OCI-LY1 (cell line): ENCODE results near the gene BAIAP2L2.

Source experiments
- EZH2 ChIP-seq: fragments of 200-600 bp; sonication (generic), shearing (Covaris generic); IDR thresholded peaks from 2 replicates; pipeline ENCODE4 v1.8.0; 2017; ENCODE audit warnings: borderline replicate concordance, mixed run types, mild to moderate bottlenecking, antibody characterized with exemption, low read length, moderate library complexity, mixed read lengths
- TF ChIP-seq, protein P1 (sequence below): fragments of 200-600 bp; sonication (generic), shearing (Covaris generic); IDR thresholded peaks from 2 replicates; pipeline ENCODE4 v1.5.1; 2017; ENCODE audit warnings: mild to moderate bottlenecking, antibody characterized with exemption, low read length, moderate library complexity, mixed read lengths

DNA sequence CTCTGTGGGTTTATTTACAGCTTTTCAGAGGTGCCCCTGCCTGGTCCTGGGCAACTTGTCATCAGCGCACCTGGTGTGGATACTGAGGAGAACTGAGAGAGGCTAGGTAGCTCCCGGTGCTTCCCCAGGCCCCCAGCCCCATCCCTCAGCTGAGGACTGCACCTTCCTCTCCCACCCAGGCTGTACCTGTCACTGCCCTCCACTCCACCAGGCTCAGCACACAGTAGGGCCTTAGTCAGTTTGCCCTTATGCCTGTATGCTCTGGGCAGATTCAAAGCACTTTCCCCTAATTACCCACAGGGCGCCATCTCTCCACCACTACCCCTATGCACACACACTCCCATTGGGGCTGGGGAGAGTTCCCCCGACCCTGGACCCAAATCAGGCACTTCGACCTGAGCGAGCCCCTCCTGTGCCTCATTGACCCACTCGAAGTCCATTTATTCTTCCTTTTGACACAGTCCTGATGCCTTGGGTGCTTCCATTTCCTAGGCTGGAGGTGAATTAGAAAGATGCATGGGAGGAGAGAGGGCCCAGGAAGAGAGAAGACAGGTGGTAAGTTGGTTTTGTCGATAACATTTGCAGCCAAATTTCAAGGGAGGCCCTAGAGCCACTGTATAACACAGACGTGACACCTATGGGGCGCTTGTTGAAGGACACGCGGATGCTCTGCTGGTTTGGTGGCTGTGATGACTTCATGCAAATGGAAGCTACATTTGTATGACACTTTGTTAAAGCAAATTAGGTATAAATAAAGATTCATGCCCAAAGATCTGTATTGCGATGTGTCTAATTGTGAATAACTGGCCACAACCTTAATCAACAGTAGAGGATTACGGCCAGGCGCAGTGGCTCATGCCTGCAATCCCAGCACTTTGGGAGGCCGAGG is 67.1 kb downstream of the BAIAP2L2 start:
- TF ChIP-seq, protein P1, sequence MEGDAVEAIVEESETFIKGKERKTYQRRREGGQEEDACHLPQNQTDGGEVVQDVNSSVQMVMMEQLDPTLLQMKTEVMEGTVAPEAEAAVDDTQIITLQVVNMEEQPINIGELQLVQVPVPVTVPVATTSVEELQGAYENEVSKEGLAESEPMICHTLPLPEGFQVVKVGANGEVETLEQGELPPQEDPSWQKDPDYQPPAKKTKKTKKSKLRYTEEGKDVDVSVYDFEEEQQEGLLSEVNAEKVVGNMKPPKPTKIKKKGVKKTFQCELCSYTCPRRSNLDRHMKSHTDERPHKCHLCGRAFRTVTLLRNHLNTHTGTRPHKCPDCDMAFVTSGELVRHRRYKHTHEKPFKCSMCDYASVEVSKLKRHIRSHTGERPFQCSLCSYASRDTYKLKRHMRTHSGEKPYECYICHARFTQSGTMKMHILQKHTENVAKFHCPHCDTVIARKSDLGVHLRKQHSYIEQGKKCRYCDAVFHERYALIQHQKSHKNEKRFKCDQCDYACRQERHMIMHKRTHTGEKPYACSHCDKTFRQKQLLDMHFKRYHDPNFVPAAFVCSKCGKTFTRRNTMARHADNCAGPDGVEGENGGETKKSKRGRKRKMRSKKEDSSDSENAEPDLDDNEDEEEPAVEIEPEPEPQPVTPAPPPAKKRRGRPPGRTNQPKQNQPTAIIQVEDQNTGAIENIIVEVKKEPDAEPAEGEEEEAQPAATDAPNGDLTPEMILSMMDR: no peak; the same call in 1 of the 2 replicates
- no peak for TF ChIP-seq EZH2
